Esophagus muscularis mucosa (tissue), 4 donors: ENCODE results near the gene CCL1.

Experiments used
- EP300 ChIP-seq: sonication (generic); formaldehyde crosslinking; IDR thresholded peaks from one replicate; pipeline ENCODE4 v1.6.1; 2017; ENCODE audit warnings: antibody characterized with exemption
- POLR2A ChIP-seq: fragments of 450-650 bp; IDR thresholded peaks from one replicate; pipeline ENCODE4 v1.6.1; 2017; ENCODE audit warnings: antibody characterized with exemption, moderate library complexity, mild to moderate bottlenecking, low read depth
- POLR2AphosphoS5 ChIP-seq, 2 donors: sonication (generic); formaldehyde crosslinking; IDR thresholded peaks; one replicate each; pipeline ENCODE4 v1.6.1; 2017; ENCODE audit warnings: antibody characterized with exemption in 2 of 2
- TF ChIP-seq, protein P1 (sequence below), 3 experiments: fragments of 200-600 bp in 2 of 3; fragments of 450-650 bp in 1 of 3; sonication (generic) in 2 of 3; IDR thresholded peaks; one replicate each; pipeline ENCODE4 v1.5.1; 2017 to 2019; ENCODE audit warnings: antibody characterized with exemption in 3 of 3, mild to moderate bottlenecking in 2 of 3, moderate library complexity in 1 of 3

DNA sequence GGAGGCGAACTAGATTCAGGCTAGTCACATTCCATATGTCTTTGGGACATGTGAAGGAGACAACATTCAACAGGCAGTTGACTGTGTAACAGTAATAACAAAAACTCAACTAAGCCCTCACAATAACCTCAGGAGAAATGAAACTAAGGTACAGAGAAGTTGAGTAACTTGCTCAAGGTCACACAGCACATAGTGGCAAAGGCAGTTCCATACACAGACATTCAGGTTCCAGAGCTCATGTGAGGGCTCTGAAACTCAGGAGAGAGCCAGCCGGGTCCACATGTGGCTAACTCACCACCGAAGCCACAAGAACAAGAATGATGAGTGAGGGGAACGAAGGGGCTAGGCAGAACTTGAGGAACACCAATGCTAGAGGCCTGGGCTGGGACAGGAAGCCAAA, 46.3 kb upstream of the CCL1 start:
- TF ChIP-seq, protein P1, sequence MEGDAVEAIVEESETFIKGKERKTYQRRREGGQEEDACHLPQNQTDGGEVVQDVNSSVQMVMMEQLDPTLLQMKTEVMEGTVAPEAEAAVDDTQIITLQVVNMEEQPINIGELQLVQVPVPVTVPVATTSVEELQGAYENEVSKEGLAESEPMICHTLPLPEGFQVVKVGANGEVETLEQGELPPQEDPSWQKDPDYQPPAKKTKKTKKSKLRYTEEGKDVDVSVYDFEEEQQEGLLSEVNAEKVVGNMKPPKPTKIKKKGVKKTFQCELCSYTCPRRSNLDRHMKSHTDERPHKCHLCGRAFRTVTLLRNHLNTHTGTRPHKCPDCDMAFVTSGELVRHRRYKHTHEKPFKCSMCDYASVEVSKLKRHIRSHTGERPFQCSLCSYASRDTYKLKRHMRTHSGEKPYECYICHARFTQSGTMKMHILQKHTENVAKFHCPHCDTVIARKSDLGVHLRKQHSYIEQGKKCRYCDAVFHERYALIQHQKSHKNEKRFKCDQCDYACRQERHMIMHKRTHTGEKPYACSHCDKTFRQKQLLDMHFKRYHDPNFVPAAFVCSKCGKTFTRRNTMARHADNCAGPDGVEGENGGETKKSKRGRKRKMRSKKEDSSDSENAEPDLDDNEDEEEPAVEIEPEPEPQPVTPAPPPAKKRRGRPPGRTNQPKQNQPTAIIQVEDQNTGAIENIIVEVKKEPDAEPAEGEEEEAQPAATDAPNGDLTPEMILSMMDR (IDR thresholded peaks at IDR 0.05) = no peak
- TF ChIP-seq POLR2A (no peak), EP300 (no peak), POLR2AphosphoS5 (IDR thresholded peaks at IDR 0.05) (no peak)
